ENCODE measurements around the gene TRIM14.

Gene TRIM14

DNA sequence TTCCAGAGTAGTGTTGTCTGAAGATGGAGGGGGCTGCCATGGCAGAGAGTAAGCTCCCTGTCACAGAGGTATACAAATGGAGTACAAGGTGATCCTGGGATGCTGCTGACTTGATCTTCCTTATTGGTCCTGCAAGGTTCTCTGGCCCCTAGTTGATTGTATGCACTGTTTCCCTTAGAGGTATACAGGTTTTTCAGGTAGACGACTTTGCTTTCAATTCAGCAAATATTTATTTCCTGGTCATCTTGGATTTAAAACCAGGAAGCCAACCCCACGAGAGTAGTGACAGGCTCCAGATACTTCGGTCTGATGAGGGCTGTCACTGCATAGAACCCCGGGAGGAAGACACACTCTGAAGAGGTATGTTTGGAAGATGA, 16.5 kb upstream of the TRIM14 start:
- ATAC-seq: no peak

DNA sequence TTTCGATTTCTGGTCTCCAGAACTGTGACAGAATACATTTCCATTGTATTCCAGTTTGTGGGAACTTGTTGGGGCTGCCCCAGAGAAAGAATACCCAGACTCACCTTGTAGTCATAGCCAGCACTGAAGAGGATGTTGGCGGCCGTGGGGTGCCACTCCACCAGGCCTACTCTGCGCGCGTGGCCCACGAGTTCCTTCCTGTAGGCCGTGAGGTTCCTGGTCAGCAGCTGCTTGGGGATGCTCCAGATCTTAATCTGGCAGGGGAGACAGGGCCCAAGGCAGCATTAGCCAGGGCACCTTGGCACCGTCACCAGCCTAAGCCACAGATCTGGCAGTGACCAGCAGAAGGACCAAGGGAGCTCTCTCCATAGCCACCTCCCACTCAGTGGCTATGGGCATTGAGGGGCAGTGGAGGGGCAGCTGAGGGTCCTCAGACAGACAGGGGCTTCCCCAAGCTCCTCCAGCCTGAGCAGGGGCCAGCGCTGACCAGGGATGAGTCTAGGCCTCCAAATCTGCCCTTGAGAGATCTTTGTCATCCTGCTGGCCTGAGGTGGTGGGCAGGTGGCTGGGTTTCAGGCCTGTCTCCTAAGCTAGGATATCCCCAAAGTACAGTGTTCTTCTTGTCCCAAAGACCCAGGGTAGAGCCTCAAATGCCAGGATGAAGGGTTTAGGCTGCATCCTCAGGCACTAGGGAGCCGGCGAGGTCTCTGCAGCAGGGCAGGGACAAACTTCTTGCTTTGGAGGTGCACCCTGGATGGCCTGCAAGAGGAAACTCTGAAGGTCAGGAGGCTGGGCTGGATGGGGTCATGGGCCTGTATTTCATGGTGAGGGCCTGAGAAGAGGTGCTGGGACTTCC, 15.9 kb upstream of the TRIM14 start:
- no peak for ATAC-seq
- TF ChIP-seq PPARA (CRISPR knock-in tag; IDR thresholded peaks at IDR 0.05; ENCODE audit: borderline replicate concordance) (no peak), ESRRG (CRISPR knock-in tag; IDR thresholded peaks at IDR 0.05) (no peak), GLIS3 (CRISPR knock-in tag; IDR thresholded peaks at IDR 0.05) (no peak), PATZ1 (CRISPR knock-in tag; IDR thresholded peaks at IDR 0.05; ENCODE audit: borderline replicate concordance) (no peak), SNAI2 (CRISPR knock-in tag; IDR thresholded peaks at IDR 0.05) (no peak), TSHZ2 (CRISPR knock-in tag; IDR thresholded peaks at IDR 0.05) (no peak), ZNF70 (CRISPR knock-in tag; IDR thresholded peaks at IDR 0.05) (no peak), ZC3H10 (CRISPR knock-in tag; IDR thresholded peaks at IDR 0.05) (no peak), CSDC2 (CRISPR knock-in tag; IDR thresholded peaks at IDR 0.05) (no peak), RARB (CRISPR knock-in tag; IDR thresholded peaks at IDR 0.05) (no peak), ZFP30 (CRISPR knock-in tag; IDR thresholded peaks at IDR 0.05) (no peak), ISL1 (CRISPR knock-in tag; IDR thresholded peaks at IDR 0.05) (no peak), ZNF565 (CRISPR knock-in tag; conservative IDR thresholded peaks at IDR 0.05; ENCODE audit: low read depth) (no peak), TCF4 (CRISPR knock-in tag; IDR thresholded peaks at IDR 0.05; ENCODE audit: borderline replicate concordance) (no peak), BACH2 (CRISPR knock-in tag; IDR thresholded peaks at IDR 0.05; ENCODE audit: borderline replicate concordance) (no peak), ZFP3 (CRISPR knock-in tag; IDR thresholded peaks at IDR 0.05) (no peak)
- TF ChIP-seq, protein P1, sequence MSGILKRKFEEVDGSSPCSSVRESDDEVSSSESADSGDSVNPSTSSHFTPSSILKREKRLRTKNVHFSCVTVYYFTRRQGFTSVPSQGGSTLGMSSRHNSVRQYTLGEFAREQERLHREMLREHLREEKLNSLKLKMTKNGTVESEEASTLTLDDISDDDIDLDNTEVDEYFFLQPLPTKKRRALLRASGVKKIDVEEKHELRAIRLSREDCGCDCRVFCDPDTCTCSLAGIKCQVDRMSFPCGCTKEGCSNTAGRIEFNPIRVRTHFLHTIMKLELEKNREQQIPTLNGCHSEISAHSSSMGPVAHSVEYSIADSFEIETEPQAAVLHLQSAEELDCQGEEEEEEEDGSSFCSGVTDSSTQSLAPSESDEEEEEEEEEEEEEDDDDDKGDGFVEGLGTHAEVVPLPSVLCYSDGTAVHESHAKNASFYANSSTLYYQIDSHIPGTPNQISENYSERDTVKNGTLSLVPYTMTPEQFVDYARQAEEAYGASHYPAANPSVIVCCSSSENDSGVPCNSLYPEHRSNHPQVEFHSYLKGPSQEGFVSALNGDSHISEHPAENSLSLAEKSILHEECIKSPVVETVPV (CRISPR knock-in tag; IDR thresholded peaks at IDR 0.05): no peak
- TF ChIP-seq, protein P2, sequence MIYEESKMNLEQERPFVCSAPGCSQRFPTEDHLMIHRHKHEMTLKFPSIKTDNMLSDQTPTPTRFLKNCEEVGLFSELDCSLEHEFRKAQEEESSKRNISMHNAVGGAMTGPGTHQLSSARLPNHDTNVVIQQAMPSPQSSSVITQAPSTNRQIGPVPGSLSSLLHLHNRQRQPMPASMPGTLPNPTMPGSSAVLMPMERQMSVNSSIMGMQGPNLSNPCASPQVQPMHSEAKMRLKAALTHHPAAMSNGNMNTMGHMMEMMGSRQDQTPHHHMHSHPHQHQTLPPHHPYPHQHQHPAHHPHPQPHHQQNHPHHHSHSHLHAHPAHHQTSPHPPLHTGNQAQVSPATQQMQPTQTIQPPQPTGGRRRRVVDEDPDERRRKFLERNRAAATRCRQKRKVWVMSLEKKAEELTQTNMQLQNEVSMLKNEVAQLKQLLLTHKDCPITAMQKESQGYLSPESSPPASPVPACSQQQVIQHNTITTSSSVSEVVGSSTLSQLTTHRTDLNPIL (CRISPR knock-in tag; IDR thresholded peaks at IDR 0.05; ENCODE audit: low read depth): no peak

More for the DNA sequence above, 16.5 kb upstream of the TRIM14 start:
- TF ChIP-seq BACH2 (CRISPR knock-in tag; IDR thresholded peaks at IDR 0.05; ENCODE audit: borderline replicate concordance) (no peak), TOX (CRISPR knock-in tag; IDR thresholded peaks at IDR 0.05; ENCODE audit: borderline replicate concordance) (no peak)

DNA sequence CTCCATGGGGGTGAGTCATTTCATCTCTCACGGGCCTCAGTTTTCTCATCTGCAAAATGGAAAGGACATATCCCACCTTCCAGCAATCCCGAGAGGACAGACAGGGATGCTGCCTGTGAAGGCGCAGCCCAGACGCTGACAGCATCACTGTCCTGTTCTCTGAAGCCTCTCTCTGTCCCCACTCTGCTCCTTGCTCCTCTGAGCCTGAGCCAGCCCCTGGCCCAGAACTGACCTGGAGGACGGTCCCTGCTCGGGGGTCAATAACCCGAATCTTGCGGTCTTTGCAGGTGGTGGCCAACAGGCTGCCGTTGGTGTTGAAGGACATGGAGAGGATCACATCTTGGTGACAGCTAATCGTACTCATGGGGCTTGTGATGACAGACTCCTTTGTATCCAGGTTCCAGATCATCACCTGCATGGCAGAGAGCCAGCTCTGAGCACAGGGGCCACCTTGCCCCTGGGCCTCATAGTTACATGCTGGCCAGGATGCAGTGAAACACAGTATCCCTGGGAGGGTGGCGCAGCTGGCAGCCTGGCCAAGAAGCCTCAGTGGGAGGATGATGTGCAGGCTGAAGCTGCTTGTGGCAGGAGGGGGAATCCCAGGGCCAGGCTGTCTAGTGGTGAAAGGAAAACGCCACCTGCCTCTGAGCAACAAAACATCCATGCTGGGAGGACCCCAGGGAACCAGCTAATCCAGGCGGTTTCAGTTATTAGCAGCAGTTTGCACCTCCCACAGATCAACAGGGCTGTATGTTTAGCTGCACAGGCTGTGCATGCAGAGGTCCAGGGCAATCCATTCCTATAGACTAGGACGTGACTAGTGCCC, 14.0 kb upstream of the TRIM14 start:
- ATAC-seq: no peak; the same call in 2 of the 3 replicates
- no peak for TF ChIP-seq PPARA (CRISPR knock-in tag; IDR thresholded peaks at IDR 0.05; ENCODE audit: borderline replicate concordance)
- no peak for TF ChIP-seq ZC3H10 (CRISPR knock-in tag; IDR thresholded peaks at IDR 0.05)
- TF ChIP-seq, protein P2 (CRISPR knock-in tag; IDR thresholded peaks at IDR 0.05; ENCODE audit: low read depth): no peak
- TF ChIP-seq CSDC2 (CRISPR knock-in tag; IDR thresholded peaks at IDR 0.05): no peak
- TF ChIP-seq ARNTL (CRISPR knock-in tag; IDR thresholded peaks at IDR 0.05; ENCODE audit: borderline replicate concordance, low read depth): no peak
- no peak for TF ChIP-seq ZNF8 (CRISPR knock-in tag; IDR thresholded peaks at IDR 0.05)
- TF ChIP-seq TCF4 (CRISPR knock-in tag; IDR thresholded peaks at IDR 0.05; ENCODE audit: borderline replicate concordance): no peak
- no peak for TF ChIP-seq GLIS3 (CRISPR knock-in tag; IDR thresholded peaks at IDR 0.05)
- TF ChIP-seq OSR1 (CRISPR knock-in tag; IDR thresholded peaks at IDR 0.05): no peak
- TF ChIP-seq ZFP3 (CRISPR knock-in tag; IDR thresholded peaks at IDR 0.05): no peak
- TF ChIP-seq ZFP30 (CRISPR knock-in tag; IDR thresholded peaks at IDR 0.05): no peak
- TF ChIP-seq, protein P3, sequence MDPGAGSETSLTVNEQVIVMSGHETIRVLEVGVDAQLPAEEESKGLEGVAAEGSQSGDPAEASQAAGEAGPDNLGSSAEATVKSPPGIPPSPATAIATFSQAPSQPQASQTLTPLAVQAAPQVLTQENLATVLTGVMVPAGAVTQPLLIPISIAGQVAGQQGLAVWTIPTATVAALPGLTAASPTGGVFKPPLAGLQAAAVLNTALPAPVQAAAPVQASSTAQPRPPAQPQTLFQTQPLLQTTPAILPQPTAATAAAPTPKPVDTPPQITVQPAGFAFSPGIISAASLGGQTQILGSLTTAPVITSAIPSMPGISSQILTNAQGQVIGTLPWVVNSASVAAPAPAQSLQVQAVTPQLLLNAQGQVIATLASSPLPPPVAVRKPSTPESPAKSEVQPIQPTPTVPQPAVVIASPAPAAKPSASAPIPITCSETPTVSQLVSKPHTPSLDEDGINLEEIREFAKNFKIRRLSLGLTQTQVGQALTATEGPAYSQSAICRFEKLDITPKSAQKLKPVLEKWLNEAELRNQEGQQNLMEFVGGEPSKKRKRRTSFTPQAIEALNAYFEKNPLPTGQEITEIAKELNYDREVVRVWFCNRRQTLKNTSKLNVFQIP (CRISPR knock-in tag; IDR thresholded peaks at IDR 0.05; ENCODE audit: borderline replicate concordance, low read depth): no peak
